Activated CD4-positive, alpha-beta T cell treated with anti-CD3 and anti-CD28 coated beads for 36 hours (primary cell): ENCODE data around the gene SPINK8. TPM values are rescaled to one million over a fixed set of nuclear protein-coding genes. Genes with fewer than 3 reads are reported as not detected.
A peak's percentile ranks its signal among the peaks of the same experiment; 100 is the strongest.

ENCODE experiments used
- ATAC-seq: fragments of 200-7000 bp; cut with Tn5 transposase; one replicate; pipeline ENCODE4 v1.10.0; 2021; ENCODE audit warnings: mild to moderate bottlenecking, moderate library complexity
- CTCF ChIA-PET: fragments of 350-600 bp; sonication (Branson Sonifier 250); formaldehyde crosslinking; loops from one replicate; lab custom pipeline; 2021; ENCODE audit warnings: antibody characterized with exemption; lab: Charles Lee
- POLR2A ChIA-PET: fragments of 350-600 bp; sonication (Branson Sonifier 250); formaldehyde crosslinking; loops from one replicate; lab custom pipeline; 2021; ENCODE audit warnings: antibody characterized with exemption, inconsistent platforms; lab: Charles Lee
- DNase-seq: peaks from one replicate; pipeline ENCODE4 v3.0.0-alpha.2; 2020
- H3K27ac Mint-ChIP-seq: one replicate; pipeline ENCODE4 v1.8.0; 2021; ENCODE audit warnings: mixed read lengths
- H3K27me3 Mint-ChIP-seq: one replicate; pipeline ENCODE4 v1.8.0; 2021; ENCODE audit warnings: mixed read lengths
- H3K36me3 Mint-ChIP-seq: one replicate; pipeline ENCODE4 v1.8.0; 2021; ENCODE audit warnings: low read depth, mixed read lengths
- H3K4me1 Mint-ChIP-seq: one replicate; pipeline ENCODE4 v1.8.0; 2021; ENCODE audit warnings: mixed read lengths
- H3K4me3 Mint-ChIP-seq: one replicate; pipeline ENCODE4 v1.8.0; 2021; ENCODE audit warnings: mild to moderate bottlenecking, moderate library complexity, mixed read lengths
- H3K9me3 Mint-ChIP-seq: one replicate; pipeline ENCODE4 v1.8.0; 2021; ENCODE audit warnings: low read depth, mixed read lengths
- intact Hi-C, 2 experiments: fragments of 100-400 bp; cut with DNase I in 1 of 2; cut with micrococcal nuclease in 1 of 2; formaldehyde crosslinking; loops; one replicate each; pipeline versions ENCODE4 v1.14.2 to v1.15.1; 2022 to 2024; cut with DNase I, micrococcal nuclease
- total RNA-seq, 2 experiments: library from RNA; stranded (reverse); gene quantifications; one replicate each; pipeline ENCODE4 v1.2.3, GENCODE V29; 2021

Gene SPINK8
- total RNA-seq, 2 experiments from 2014 or later = not detected

DNA sequence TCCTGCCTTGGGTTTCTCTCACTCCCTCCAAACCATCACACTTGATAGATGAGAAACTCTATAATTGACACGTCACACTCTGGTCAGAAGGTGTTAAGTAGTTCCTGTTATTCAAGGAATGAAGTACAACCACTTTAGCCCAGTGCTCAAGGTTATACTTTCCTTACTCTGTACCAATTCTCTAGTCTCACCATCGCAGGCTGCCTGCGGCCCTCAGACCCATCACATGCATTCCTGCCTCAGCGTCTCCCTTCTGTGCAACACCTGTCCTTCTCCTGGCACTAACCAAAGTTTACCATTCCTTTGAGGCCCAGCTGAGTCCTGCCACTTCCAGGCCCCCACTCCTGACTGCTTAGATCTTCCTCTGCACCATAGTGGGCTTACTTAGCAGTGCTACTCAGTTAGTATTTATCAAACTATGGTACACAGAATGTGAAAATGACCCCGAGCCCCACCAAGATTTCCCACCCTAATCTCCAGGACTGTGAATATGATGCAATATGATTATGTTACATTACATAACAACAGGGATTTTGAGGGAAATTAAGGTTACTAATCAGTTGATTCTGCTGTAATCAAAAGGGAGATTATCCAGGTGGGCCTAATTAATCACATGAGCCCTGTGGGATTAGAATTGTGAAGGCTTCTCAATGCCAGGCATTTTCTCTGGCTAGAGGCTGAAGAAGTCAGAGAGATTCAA is 36.2 kb downstream of the SPINK8 start:
- no peak for ATAC-seq
- Mint-ChIP-seq H3K4me3 (no peak overlapping the region), H3K4me1 (peaks cover 23% of the 10 kb centered on the region), H3K27ac (no peak overlapping the region), H3K27me3 (no peaks in the 10 kb centered on the region), H3K9me3 (no peaks in the 10 kb centered on the region), H3K36me3 (peaks cover 60% of the 10 kb centered on the region)
- ChIA-PET CTCF (interaction anchor here (1.0 kb wide), 2 partner anchors 104 to 139 kb away, joined by 3 to 4 read pairs; no protein-coding TSS in a partner anchor), POLR2A (no interaction called here)
- intact Hi-C loops = no loop called here
- no peak for DNase-seq

DNA sequence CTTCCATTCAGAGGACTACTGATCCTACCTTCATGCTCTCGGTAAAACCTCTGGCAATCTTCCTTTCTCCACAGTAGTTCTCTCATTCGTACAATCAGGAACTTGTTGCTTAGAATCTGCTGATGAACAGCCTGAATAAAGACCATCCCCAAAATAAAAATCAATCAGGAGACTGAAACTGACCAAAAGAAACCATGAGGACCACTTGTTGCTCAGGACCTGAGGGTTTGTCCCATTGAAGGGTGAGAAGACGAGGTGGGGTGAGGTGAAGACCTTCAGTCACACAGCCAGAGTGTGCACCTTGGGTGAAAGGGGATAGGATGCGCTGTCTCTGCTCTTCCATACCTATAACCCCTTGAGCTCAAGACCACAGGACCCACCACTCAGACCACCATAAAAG is 36.8 kb downstream of the SPINK8 start:
- H3K9me3 Mint-ChIP-seq = no peaks in the 10 kb centered on the region
- no peak for DNase-seq
- intact Hi-C loops = no loop called here
- no peak for ATAC-seq
- CTCF ChIA-PET = no interaction called here
- H3K27ac Mint-ChIP-seq = peak overlapping the region; percentile 8
- H3K4me1 Mint-ChIP-seq = peaks cover 17% of the 10 kb centered on the region
- H3K27me3 Mint-ChIP-seq = no peaks in the 10 kb centered on the region
- peaks cover 62% of the 10 kb centered on the region for H3K36me3 Mint-ChIP-seq
- H3K4me3 Mint-ChIP-seq = no peak overlapping the region
- POLR2A ChIA-PET = no interaction called here

DNA sequence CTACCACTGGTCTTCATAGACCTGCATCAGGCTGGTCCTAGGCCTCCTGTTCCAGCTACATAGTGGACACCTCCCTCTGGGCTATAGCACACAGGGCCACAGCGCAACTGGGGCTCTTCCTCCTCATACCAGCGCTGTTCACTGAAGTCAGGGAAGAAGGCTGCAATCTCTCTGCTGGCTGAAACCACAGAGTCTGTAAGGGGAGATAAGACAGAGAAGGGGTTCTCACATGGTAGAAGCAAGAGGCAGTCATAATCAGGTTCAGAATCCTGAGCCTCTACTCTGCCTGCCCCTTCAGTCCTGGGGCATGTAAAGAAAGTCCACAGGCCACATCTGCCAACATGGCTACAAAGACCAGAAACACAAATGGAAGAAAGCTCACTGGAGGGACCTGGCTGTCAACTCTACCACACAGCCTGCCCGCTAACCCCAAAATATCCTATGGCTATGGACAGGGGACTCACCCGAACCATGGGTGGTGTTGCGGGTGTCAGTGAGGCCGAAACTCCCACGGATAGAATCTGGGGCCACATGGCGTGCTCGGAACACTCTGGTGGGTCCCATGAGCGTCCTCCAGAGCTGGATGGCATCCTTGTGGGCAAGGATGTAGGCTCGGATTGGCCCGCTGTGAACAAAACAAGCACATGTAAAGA is 38.7 kb downstream of the SPINK8 start:
- Mint-ChIP-seq H3K9me3 (no peaks in the 10 kb centered on the region), H3K36me3 (peaks cover 61% of the 10 kb centered on the region), H3K27ac (no peak overlapping the region), H3K27me3 (no peaks in the 10 kb centered on the region), H3K4me3 (no peak overlapping the region), H3K4me1 (peaks cover 10% of the 10 kb centered on the region)
- intact Hi-C loops = no loop called here
- DNase-seq (no peak), ATAC-seq (no peak)
- ChIA-PET POLR2A (no interaction called here), CTCF (no interaction called here)

DNA sequence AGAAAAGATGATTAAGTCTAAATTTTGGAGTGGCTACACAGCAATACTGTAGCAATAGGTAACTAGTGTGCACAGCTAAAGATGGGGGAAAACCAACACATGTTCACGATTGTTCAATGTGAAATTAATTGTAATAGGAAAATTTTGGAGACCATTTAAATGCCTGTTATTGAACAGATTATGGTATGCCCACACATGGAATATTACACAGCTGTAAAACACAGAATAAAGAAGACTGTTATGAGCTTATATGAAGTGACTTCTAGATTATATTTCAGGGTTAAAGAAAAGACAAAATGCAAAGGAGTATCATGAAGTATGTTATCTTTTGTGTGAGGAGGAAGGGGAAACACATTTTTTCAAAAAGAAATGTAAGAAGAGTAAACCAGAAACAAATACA is 43.8 kb downstream of the SPINK8 start:
- Mint-ChIP-seq H3K27me3 (no peaks in the 10 kb centered on the region), H3K27ac (peak overlapping the region; percentile 16), H3K36me3 (peaks cover 37% of the 10 kb centered on the region), H3K9me3 (no peaks in the 10 kb centered on the region), H3K4me3 (no peak overlapping the region), H3K4me1 (peaks cover 5% of the 10 kb centered on the region)
- ChIA-PET POLR2A (no interaction called here), CTCF (interaction anchor here (1.1 kb wide), 1 partner anchor 147 kb away, joined by 4 read pairs; no protein-coding TSS in a partner anchor)
- DNase-seq (no peak), ATAC-seq (no peak)
- intact Hi-C loops = no loop called here

DNA sequence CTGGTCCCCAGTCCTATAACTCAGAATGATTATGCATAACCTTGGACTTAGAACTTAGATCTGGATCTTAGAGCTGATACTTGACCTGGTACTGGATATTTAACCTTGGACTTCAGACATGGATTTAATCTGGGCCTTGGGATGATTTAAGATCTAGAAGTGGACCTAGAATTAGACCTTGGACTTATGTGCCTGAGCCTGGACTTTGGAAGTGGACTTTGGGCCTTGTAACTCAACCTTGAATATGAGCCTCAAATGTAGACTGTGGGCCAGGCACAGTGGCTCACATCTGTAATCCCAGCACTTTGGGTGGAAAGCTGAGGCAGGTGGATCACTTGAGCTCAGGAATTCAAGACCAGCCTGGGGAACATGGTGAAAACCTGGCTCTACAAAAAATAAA is 46.4 kb downstream of the SPINK8 start:
- DNase-seq (no peak), ATAC-seq (no peak)
- ChIA-PET POLR2A (no interaction called here), CTCF (interaction anchor here (1.1 kb wide), 1 partner anchor 149 kb away, joined by 3 read pairs; no protein-coding TSS in a partner anchor)
- H3K27me3 Mint-ChIP-seq = no peaks in the 10 kb centered on the region
- no peaks in the 10 kb centered on the region for H3K9me3 Mint-ChIP-seq
- peaks cover 17% of the 10 kb centered on the region for H3K36me3 Mint-ChIP-seq
- no peak overlapping the region for H3K27ac Mint-ChIP-seq
- H3K4me3 Mint-ChIP-seq = no peak overlapping the region
- peaks cover 5% of the 10 kb centered on the region for H3K4me1 Mint-ChIP-seq
- intact Hi-C loops = no loop called here

DNA sequence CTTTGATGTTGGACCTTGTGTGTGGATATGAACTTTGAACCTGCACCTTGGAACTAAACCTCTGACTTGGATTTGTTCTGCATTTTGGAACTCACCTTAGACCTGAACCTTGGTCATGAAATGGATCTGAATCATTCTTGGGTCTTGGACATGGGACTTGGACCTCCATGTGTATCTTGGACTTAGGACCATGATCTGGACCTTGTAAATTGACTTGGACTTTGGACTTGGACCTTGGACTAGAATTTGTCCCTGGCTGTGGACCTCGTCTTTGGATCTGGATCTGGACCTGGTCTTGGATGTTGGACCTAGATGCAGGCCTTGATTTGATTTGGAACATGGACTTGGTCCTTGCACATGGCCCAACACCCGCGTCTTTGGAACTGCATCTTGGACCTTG is 47.2 kb downstream of the SPINK8 start:
- H3K4me1 Mint-ChIP-seq = peaks cover 5% of the 10 kb centered on the region
- peaks cover 15% of the 10 kb centered on the region for H3K36me3 Mint-ChIP-seq
- no peak overlapping the region for H3K4me3 Mint-ChIP-seq
- no peaks in the 10 kb centered on the region for H3K27me3 Mint-ChIP-seq
- POLR2A ChIA-PET = no interaction called here
- ATAC-seq = no peak
- H3K9me3 Mint-ChIP-seq = no peaks in the 10 kb centered on the region
- DNase-seq = no peak
- CTCF ChIA-PET = no interaction called here
- H3K27ac Mint-ChIP-seq = no peak overlapping the region
- intact Hi-C loops = no loop called here

DNA sequence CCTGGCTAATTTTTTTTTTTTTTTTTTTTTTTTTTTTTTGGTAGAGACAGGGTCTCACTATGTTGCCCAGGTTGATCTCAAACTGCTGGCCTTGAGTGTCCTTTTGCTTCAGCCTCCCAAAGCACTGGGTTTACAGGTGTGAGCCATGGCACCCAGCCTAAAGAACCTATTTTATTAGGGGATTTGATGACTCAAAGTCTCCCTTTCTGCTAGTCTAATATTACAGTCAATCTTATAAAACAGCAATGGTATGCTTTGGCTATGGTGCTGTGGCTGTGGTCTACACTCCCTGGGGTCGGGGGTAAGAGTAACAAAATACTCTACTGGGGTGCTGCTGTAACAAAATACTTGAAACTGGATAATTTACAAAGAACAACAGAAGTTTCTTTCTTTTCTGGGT is 47.8 kb downstream of the SPINK8 start:
- Mint-ChIP-seq H3K4me3 (no peak overlapping the region), H3K4me1 (peaks cover 5% of the 10 kb centered on the region), H3K36me3 (peaks cover 14% of the 10 kb centered on the region), H3K9me3 (no peaks in the 10 kb centered on the region), H3K27ac (no peak overlapping the region), H3K27me3 (no peaks in the 10 kb centered on the region)
- intact Hi-C loops = no loop called here
- DNase-seq (no peak), ATAC-seq (no peak)
- CTCF ChIA-PET = no interaction called here
- POLR2A ChIA-PET = no interaction called here

DNA sequence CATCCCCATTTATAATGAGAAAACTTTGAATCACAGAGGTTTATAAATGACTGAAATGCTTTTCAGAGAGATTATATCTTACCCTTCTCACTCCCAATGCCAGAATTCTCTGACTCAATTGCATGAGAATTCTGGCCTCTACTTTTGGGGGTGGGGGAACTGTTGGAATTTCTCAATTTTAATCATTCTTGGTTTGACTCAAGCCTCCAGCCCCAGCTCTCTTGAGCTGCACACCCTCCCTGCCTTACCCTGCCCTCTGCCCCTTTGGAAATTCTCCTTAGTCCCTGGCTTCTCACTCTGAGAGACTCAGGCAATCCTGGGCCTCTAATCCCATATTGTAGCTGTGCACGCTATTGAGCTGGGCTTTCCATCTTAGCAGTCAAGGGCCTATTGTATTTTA is 48.3 kb downstream of the SPINK8 start:
- DNase-seq (no peak), ATAC-seq (peak; percentile 44)
- Mint-ChIP-seq H3K36me3 (peaks cover 11% of the 10 kb centered on the region), H3K27me3 (no peaks in the 10 kb centered on the region), H3K9me3 (no peaks in the 10 kb centered on the region), H3K4me3 (no peak overlapping the region), H3K4me1 (peaks cover 5% of the 10 kb centered on the region), H3K27ac (no peak overlapping the region)
- CTCF ChIA-PET = interaction anchor here (1.0 to 1.5 kb wide), 3 partner anchors 10 to 139 kb away, joined by 3 read pairs; no protein-coding TSS in a partner anchor
- POLR2A ChIA-PET = no interaction called here
- intact Hi-C loops = no loop called here

DNA sequence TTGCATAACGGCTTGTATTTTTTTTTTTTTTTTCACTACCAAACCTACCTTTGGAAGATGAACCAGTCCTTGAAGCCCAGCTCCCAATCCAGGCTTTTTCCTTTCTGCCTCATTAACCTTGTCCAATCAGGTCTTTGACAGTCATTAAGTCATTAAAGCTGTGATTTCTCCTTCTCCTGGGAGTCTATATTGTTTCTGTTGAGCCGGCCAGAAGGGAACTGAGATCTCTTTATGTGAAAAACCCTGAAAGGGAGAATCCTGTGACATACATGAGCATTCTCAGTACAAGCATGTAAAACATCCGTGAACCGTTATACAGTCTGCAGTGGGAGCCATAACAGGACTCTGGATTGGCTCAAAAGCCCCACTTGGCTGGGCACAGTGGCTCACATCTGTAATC is 52.6 kb downstream of the SPINK8 start:
- CTCF ChIA-PET = interaction anchor here (0.7 to 1.5 kb wide), 3 partner anchors 57 to 155 kb away, joined by 3 to 7 read pairs (median 3); partner anchors contain the start of gene CAMP
- H3K36me3 Mint-ChIP-seq = no peaks in the 10 kb centered on the region
- H3K9me3 Mint-ChIP-seq = no peaks in the 10 kb centered on the region
- H3K27me3 Mint-ChIP-seq = no peaks in the 10 kb centered on the region
- no peak for ATAC-seq
- intact Hi-C loops = no loop called here
- POLR2A ChIA-PET = interaction anchor here (0.7 kb wide), 1 partner anchor 168 kb away, joined by 6 read pairs; no protein-coding TSS in a partner anchor
- peaks cover 7% of the 10 kb centered on the region for H3K4me1 Mint-ChIP-seq
- H3K4me3 Mint-ChIP-seq = no peak overlapping the region
- H3K27ac Mint-ChIP-seq = no peak overlapping the region
- no peak for DNase-seq

DNA sequence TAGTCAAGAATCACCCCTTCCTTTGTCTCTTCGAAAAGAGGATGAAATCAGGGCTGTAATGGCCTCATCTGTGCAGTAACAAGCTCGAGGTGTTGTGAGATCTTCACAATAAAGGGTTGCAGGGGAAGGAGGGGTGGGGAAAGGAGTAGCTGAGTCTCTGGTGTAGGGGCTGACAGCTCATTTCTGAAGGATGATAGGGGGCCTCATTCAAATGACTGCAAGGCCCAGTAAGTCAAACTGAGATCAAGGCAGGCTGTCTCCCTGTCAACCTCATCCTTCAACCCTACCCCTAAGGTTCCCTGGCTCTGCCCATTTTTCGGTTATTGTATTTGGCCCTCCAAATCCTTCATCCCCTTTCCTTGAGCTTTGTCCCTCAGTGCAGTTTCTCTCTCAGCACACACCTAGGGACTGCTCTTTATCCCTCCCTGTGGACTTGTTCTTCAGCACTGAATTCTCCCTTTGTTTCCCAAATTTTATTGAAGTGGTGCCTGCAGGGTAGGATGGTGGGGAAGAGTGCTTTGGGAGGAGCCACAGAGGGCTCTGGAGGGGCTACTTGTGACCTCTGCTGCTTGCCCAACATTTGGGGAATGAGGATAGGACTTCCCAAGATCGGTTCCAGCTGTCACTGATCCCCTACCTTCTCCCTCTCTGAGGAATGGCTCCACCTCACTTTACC is 54.4 kb downstream of the SPINK8 start:
- Mint-ChIP-seq H3K27ac (no peak overlapping the region), H3K4me1 (peaks cover 2% of the 10 kb centered on the region), H3K4me3 (no peak overlapping the region), H3K9me3 (no peaks in the 10 kb centered on the region), H3K36me3 (no peaks in the 10 kb centered on the region), H3K27me3 (no peaks in the 10 kb centered on the region)
- DNase-seq (no peak), ATAC-seq (peak; percentile 49)
- intact Hi-C loops = loop anchor here in 1 of 2 experiments (10.0 kb wide), 1 partner anchor 126 kb away; no protein-coding TSS in a partner anchor
- ChIA-PET POLR2A (interaction anchor here (1.0 kb wide), 1 partner anchor 11 kb away, joined by 3 read pairs; no protein-coding TSS in a partner anchor), CTCF (interaction anchor here (0.6 to 3.1 kb wide), 7 partner anchors 11 to 485 kb away, joined by 3 to 13 read pairs (median 4); no protein-coding TSS in a partner anchor)

DNA sequence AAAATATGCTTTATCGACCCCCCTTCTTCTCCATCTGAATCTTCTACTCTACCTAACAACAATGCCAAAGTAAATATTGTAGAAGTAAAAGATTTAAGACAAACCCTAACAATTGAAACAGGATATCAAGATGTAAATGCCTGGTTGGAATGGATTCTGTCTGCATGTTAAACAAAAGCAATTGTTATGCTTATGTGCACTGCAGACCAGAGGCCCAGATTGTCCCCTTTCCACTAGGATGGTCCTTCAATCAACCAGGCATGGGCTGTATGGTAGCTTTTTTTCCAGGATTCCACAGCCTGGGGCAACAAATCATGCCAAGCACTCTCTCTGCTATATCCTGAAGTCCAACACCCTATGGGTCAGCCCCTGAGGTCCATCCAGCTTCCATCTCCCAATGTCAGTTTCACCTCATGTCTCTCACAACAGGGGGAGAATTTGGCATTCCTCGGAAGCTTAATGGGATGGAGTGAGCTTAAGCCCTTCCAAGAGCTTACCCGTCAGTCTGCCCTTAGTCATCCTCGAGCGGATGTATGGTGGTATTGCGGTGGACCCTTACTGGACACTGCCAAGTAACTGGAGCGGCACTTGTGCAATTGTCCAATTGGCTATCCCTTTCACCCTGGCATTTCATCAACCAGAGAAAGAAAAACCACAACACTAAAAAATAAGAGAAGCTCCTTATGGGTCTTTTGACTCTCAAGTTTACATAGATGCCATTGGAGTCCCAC is 56.4 kb downstream of the SPINK8 start:
- no peak for DNase-seq
- POLR2A ChIA-PET = interaction anchor here (0.7 kb wide), 1 partner anchor 8 kb away, joined by 5 read pairs; no protein-coding TSS in a partner anchor
- Mint-ChIP-seq H3K4me3 (no peak overlapping the region), H3K4me1 (peaks cover 5% of the 10 kb centered on the region), H3K9me3 (no peaks in the 10 kb centered on the region), H3K27me3 (no peaks in the 10 kb centered on the region), H3K36me3 (no peaks in the 10 kb centered on the region), H3K27ac (no peak overlapping the region)
- ATAC-seq = no peak
- CTCF ChIA-PET = interaction anchor here (1.2 to 3.1 kb wide), 5 partner anchors 9 to 253 kb away, joined by 3 to 13 read pairs (median 5); no protein-coding TSS in a partner anchor
- intact Hi-C loops = loop anchor here in 1 of 2 experiments (10.0 kb wide), 1 partner anchor 128 kb away; no protein-coding TSS in a partner anchor
